GM23248 (cell line): ENCODE data around the gene ACRV1.

Experiments used
- EZH2 ChIP-seq: fragments of 200-600 bp; sonication (generic); IDR thresholded peaks from 2 replicates; pipeline ENCODE4 v1.6.1; 2018; ENCODE audit warnings: antibody characterized with exemption, mild to moderate bottlenecking; ENCODE audit not compliant: insufficient read depth, poor library complexity, severe bottlenecking
- EZH2phosphoT487 ChIP-seq: fragments of 200-600 bp; sonication (generic); IDR thresholded peaks from 2 replicates; pipeline ENCODE4 v1.6.1; 2018; ENCODE audit warnings: antibody characterized with exemption, moderate library complexity, mild to moderate bottlenecking, low read depth; ENCODE audit not compliant: insufficient read depth

- TF ChIP-seq EZH2phosphoT487 (no peak), EZH2 (no peak)
Observed at GRCh38 chr11:125689274-125689859, 8.7 kb upstream of the ACRV1 start.
